SIG-M5 treated with dmso at 0.1 percent for 504 hours (cell line): Measurements from ENCODE around the gene PLPP7.

Experiments used
- DNase-seq: peaks from one replicate; lab custom pipeline; 2025; ENCODE audit not compliant: unreplicated experiment; lab: John Stamatoyannopoulos, UW

The PLPP7 gene

GRCh38 chr9:131302244-131303075 lies 12.9 kb downstream of the PLPP7 start:
- DNase-seq = no peak

- DNase-seq = no peak
Measured at GRCh38 chr9:131303381-131304321, 14.1 kb downstream of the PLPP7 start.

- DNase-seq = peak; percentile 18
Measured at GRCh38 chr9:131304676-131305355, 15.3 kb downstream of the PLPP7 start.

GRCh38 chr9:131306397-131307004 lies 17.0 kb downstream of the PLPP7 start:
- DNase-seq = no peak

GRCh38 chr9:131307974-131308373 lies 18.5 kb downstream of the PLPP7 start:
- no peak for DNase-seq

- DNase-seq = no peak
Measured at GRCh38 chr9:131308452-131308851, 18.9 kb downstream of the PLPP7 start.

- no peak for DNase-seq
Measured at GRCh38 chr9:131308906-131309529, 19.5 kb downstream of the PLPP7 start.

- DNase-seq = no peak
Measured at GRCh38 chr9:131309530-131310276, 20.2 kb downstream of the PLPP7 start.

- DNase-seq = no peak
Measured at GRCh38 chr9:131310833-131311554, 21.5 kb downstream of the PLPP7 start.

GRCh38 chr9:131312246-131312645 lies 22.7 kb downstream of the PLPP7 start:
- DNase-seq = no peak

- DNase-seq = no peak
Measured at GRCh38 chr9:131312822-131313770, 23.6 kb downstream of the PLPP7 start.

GRCh38 chr9:131318231-131319085 lies 28.9 kb downstream of the PLPP7 start:
- no peak for DNase-seq

- DNase-seq = no peak
Measured at GRCh38 chr9:131319486-131319885, 30.0 kb downstream of the PLPP7 start.

GRCh38 chr9:131320031-131320685 lies 30.6 kb downstream of the PLPP7 start:
- no peak for DNase-seq

GRCh38 chr9:131323629-131324028 lies 34.1 kb downstream of the PLPP7 start:
- DNase-seq = no peak
